Stimulated activated CD4-positive, alpha-beta T cell treated with anti-CD3 and anti-CD28 coated beads, Interleukin-15, amount 100 ng/mL, for 1 hour (primary cell): Measurements from ENCODE around the gene CCR6.

Source experiments
- DNase-seq, 2 donors: peaks; one replicate each; pipeline ENCODE4 v3.0.0-alpha.2; 2020; ENCODE audit warnings: low read depth in 1 of 2, low spot score in 1 of 2

The CCR6 gene

GRCh38 chr6:167119670-167120582 is 3.0 kb upstream of the CCR6 start:
- no peak for DNase-seq

- DNase-seq = no peak
Observed at GRCh38 chr6:167120583-167120903, 2.4 kb upstream of the CCR6 start.

- no peak for DNase-seq
Observed at GRCh38 chr6:167121335-167121841, 1.5 kb upstream of the CCR6 start.

- DNase-seq = no peak
Observed at GRCh38 chr6:167122041-167122826, 662 bp upstream of the CCR6 start.

- DNase-seq = no peak
Observed at GRCh38 chr6:167124753-167125152, 1.9 kb downstream of the CCR6 start.

GRCh38 chr6:167125410-167125809 is 2.5 kb downstream of the CCR6 start:
- no peak for DNase-seq

GRCh38 chr6:167125855-167126349 is 3.0 kb downstream of the CCR6 start:
- DNase-seq = no peak

GRCh38 chr6:167127785-167128531 is 5.1 kb downstream of the CCR6 start:
- no peak for DNase-seq

- no peak for DNase-seq
Observed at GRCh38 chr6:167129159-167129558, 6.3 kb downstream of the CCR6 start.

GRCh38 chr6:167129562-167129961 is 6.7 kb downstream of the CCR6 start:
- no peak for DNase-seq

GRCh38 chr6:167130008-167130677 is 7.2 kb downstream of the CCR6 start:
- DNase-seq = no peak

GRCh38 chr6:167130712-167131684 is 8.1 kb downstream of the CCR6 start:
- DNase-seq = no peak

GRCh38 chr6:167134448-167135328 is 11.8 kb downstream of the CCR6 start:
- no peak for DNase-seq

- DNase-seq = no peak
Observed at GRCh38 chr6:167136376-167136775, 13.5 kb downstream of the CCR6 start.

- no peak for DNase-seq
Observed at GRCh38 chr6:167137081-167137480, 14.2 kb downstream of the CCR6 start.

GRCh38 chr6:167137881-167138280 is 15.0 kb downstream of the CCR6 start:
- DNase-seq = no peak

- DNase-seq = no peak
Observed at GRCh38 chr6:167139761-167140160, 16.9 kb downstream of the CCR6 start.
